ENCODE results near the gene PTGIR. TPM values are rescaled to one million over a fixed set of nuclear protein-coding genes. Genes with fewer than 3 reads are reported as not detected.

The PTGIR gene
- total and polyA plus RNA-seq, 10 of the 15 experiments (the other 5 are each of a cell fraction or from before 2014, with no cell fraction given) = 0.34 to 29.1 (median 9.9) TPM

GRCh38 chr19:46670813-46671212 lies 45.9 kb upstream of the PTGIR start:
- Histone ChIP-seq H3K4me3 (no peak overlapping the region), H3K79me2 (ENCODE audit: control insufficient read depth, insufficient read depth, low read length) (no peaks in the 10 kb centered on the region), H3K27me3 (replicated peaks in 1 of 2; ENCODE audit: control insufficient read depth in 2 of 2, insufficient read depth in 2 of 2, low read length in 1 of 2) (no peaks in the 10 kb centered on the region), H3K9ac (ENCODE audit: control insufficient read depth, insufficient read depth, low read length) (no peak overlapping the region), H4K20me1 (ENCODE audit: control insufficient read depth, insufficient read depth) (no peaks in the 10 kb centered on the region), H3K27ac (ENCODE audit: control insufficient read depth, insufficient read depth) (no peak overlapping the region), H2AFZ (ENCODE audit: control insufficient read depth, low read depth, low read length) (no peak overlapping the region), H3K4me1 (ENCODE audit: control insufficient read depth, insufficient read depth, low read length) (no peaks in the 10 kb centered on the region), H3K9me3 (replicated peaks; ENCODE audit: control insufficient read depth, insufficient read depth, low read length) (no peaks in the 10 kb centered on the region), H3K4me2 (ENCODE audit: control insufficient read depth, insufficient read depth) (no peak overlapping the region), H3K36me3 (ENCODE audit: control insufficient read depth in 2 of 2, insufficient read depth in 2 of 2, low read length in 1 of 2) (peaks cover 14 to 17% of the 10 kb centered on the region in 2 experiments)
- BruUV-seq (replicated peaks) = no TSS peak
- ChIA-PET SMC1A (ENCODE audit: uncharacterized antibody, unreplicated experiment) (no interaction called here), CTCF (interaction anchor here (0.7 to 1.2 kb wide), 3 partner anchors 9 to 132 kb away, joined by 3 read pairs; no protein-coding TSS in a partner anchor), RAD21 (ENCODE audit: unreplicated experiment) (interaction anchor here (1.6 kb wide), 1 partner anchor 10 kb away, joined by 5 read pairs; the partner anchor contains the start of gene DACT3), POLR2A (no interaction called here)
- intact Hi-C loops (cut with micrococcal nuclease; ENCODE audit: unreplicated experiment) (no loop called here), in situ Hi-C loops (cut with MboI) (no loop called here)
- ATAC-seq = no peak
- DNase-seq (ENCODE audit: low read depth, low spot score) = no peak
- FAIRE-seq = no peak
- no peak for TF ChIP-seq NR2C2 (IDR thresholded peaks at IDR 0.05; ENCODE audit: borderline replicate concordance, control insufficient read depth, insufficient read length, low read depth)
- no peak for TF ChIP-seq MTA3 (IDR thresholded peaks at IDR 0.05; ENCODE audit: borderline replicate concordance, low read length)
- TF ChIP-seq ZBED1 (IDR thresholded peaks at IDR 0.05; ENCODE audit: borderline replicate concordance) = no peak
- no peak for TF ChIP-seq EGR1 (IDR thresholded peaks at IDR 0.05; ENCODE audit: borderline replicate concordance in 1 of 2, low read depth in 2 of 2, low read length in 2 of 2)
- TF ChIP-seq CHD1 (IDR thresholded peaks at IDR 0.05; ENCODE audit: low read depth, low read length) = no peak
- no peak for TF ChIP-seq ETV6 (conservative IDR thresholded peaks at IDR 0.05 in 1 of 2, IDR thresholded peaks at IDR 0.05 in 1 of 2; ENCODE audit: borderline replicate concordance in 1 of 2, low read depth in 1 of 2)
- TF ChIP-seq ZNF687 (IDR thresholded peaks at IDR 0.05) = no peak
- no peak for TF ChIP-seq SUZ12 (IDR thresholded peaks at IDR 0.05; ENCODE audit: unreplicated experiment)
- no peak for TF ChIP-seq RFX5 (IDR thresholded peaks at IDR 0.05; ENCODE audit: low read depth, low read length)
- no peak for TF ChIP-seq USF1 (IDR thresholded peaks at IDR 0.05; ENCODE audit: borderline replicate concordance, extremely low read length, insufficient read depth, low read depth, low read length)
- no peak for TF ChIP-seq HDAC2 (IDR thresholded peaks at IDR 0.05)
- TF ChIP-seq REST (IDR thresholded peaks at IDR 0.05; ENCODE audit: low read depth, low read length) = no peak
- no peak for TF ChIP-seq HDAC6 (IDR thresholded peaks at IDR 0.05; ENCODE audit: unreplicated experiment)

Data from GM12878 (cell line).